OCI-LY3 (cell line): Measurements from ENCODE around the gene AIF1L.

Experiments used
- H2AFZ ChIP-seq: fragments of 200-600, 300-600 bp; shearing (Covaris generic); 2 replicates; pipeline ENCODE4 v1.6.0; 2014; ENCODE audit warnings: antibody characterized with exemption, low read depth, low read length
- H3K27ac ChIP-seq: fragments of 200-600, 300-600 bp; sonication (generic); 2 replicates; pipeline ENCODE4 v1.5.1; 2014; ENCODE audit warnings: mild to moderate bottlenecking, low read length, moderate library complexity, mixed read lengths
- H3K27me3 ChIP-seq: fragments of 200-600, 300-600 bp; sonication (generic); 2 replicates; pipeline ENCODE4 v1.6.1; 2014; ENCODE audit warnings: low read depth, low read length, mixed read lengths
- H3K36me3 ChIP-seq: fragments of 200-600, 300-600 bp; sonication (generic); replicated peaks from 2 replicates; pipeline ENCODE3; 2014; ENCODE audit warnings: low read depth, low read length, mixed read lengths
- H3K4me1 ChIP-seq: fragments of 300-600, 200-600 bp; sonication (generic); 2 replicates; pipeline ENCODE4 v1.6.1; 2014; ENCODE audit warnings: low read length, mixed read lengths
- H3K4me2 ChIP-seq: fragments of 200-600, 300-600 bp; sonication (generic); 2 replicates; pipeline ENCODE4 v1.6.1; 2014; ENCODE audit warnings: low read length, mixed read lengths
- H3K4me3 ChIP-seq: fragments of 300-600, 200-600 bp; sonication (generic); 2 replicates; pipeline ENCODE4 v1.5.1; 2014; ENCODE audit warnings: antibody characterized with exemption, mild to moderate bottlenecking, low read length, moderate library complexity
- H3K79me2 ChIP-seq: fragments of 300-600, 200-600 bp; shearing (Covaris generic); 2 replicates; pipeline ENCODE4 v1.6.1; 2014; ENCODE audit warnings: mild to moderate bottlenecking, low read length, mixed read lengths
- H3K9ac ChIP-seq: fragments of 300-600, 200-600 bp; shearing (Covaris generic); 2 replicates; pipeline ENCODE4 v1.6.0; 2014; ENCODE audit warnings: mild to moderate bottlenecking, low read length, moderate library complexity
- H3K9me3 ChIP-seq: fragments of 200-600, 300-600 bp; shearing (Covaris generic); 2 replicates; pipeline ENCODE4 v1.6.1; 2014; ENCODE audit warnings: low read length, mixed read lengths; ENCODE audit not compliant: insufficient read depth
- H4K20me1 ChIP-seq: fragments of 200-600, 300-600 bp; sonication (generic); 2 replicates; pipeline ENCODE4 v1.6.1; 2016; ENCODE audit warnings: low read length, mixed read lengths; ENCODE audit not compliant: insufficient read depth
- EZH2phosphoT487 ChIP-seq: fragments of 200-600 bp; shearing (Covaris generic); IDR thresholded peaks from 2 replicates; pipeline ENCODE4 v1.6.1; 2018; ENCODE audit warnings: antibody characterized with exemption, mixed run types, low read depth
- TF ChIP-seq, protein P1 (sequence below): fragments of 200-600, 300-600 bp; sonication (generic); IDR thresholded peaks from 2 replicates; pipeline ENCODE4 v1.5.1; 2014; ENCODE audit warnings: antibody characterized with exemption, low read length, low read depth

Gene AIF1L

DNA sequence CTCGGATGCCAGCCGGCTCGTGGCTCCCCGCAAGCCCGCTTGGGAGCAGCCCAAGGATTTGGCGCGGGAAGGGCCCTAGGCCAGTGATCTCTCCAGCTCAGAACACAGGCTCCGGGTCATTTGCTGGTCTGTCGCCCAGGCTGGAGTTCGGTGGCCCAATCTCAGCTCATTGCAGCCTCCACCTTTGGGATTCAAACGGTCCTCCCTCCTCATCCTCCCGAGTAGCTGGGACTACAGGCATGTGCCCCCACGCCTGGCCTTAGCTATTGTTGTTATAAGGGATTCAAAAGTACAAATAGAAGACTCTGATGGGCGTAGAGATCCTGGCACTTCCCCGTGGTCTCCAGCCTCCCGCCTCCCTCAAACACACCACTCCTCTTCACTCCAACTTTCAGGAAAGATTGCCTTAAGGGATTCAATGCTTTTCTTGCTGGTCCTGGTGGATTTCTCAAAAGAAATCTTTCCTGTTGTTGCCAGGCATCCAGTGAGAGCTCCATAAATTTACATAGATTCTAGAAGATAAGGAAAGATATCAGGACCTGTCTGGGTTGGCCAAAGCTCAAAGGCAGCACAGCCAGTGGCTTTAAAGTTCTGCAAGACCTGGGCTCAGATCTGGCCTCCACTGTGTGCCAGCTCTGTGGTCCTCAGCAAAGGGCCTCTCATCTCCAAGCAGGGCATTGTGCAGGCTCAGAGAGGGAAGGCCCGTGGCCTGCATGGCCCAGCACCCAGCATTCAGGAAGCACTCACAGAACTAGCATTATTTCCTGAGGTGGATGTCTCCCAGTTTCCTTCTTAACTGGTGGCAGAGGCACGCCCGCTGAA lies 1.0 kb downstream of the AIF1L start:
- no peak overlapping the region for H3K4me3 ChIP-seq
- TF ChIP-seq, protein P1, sequence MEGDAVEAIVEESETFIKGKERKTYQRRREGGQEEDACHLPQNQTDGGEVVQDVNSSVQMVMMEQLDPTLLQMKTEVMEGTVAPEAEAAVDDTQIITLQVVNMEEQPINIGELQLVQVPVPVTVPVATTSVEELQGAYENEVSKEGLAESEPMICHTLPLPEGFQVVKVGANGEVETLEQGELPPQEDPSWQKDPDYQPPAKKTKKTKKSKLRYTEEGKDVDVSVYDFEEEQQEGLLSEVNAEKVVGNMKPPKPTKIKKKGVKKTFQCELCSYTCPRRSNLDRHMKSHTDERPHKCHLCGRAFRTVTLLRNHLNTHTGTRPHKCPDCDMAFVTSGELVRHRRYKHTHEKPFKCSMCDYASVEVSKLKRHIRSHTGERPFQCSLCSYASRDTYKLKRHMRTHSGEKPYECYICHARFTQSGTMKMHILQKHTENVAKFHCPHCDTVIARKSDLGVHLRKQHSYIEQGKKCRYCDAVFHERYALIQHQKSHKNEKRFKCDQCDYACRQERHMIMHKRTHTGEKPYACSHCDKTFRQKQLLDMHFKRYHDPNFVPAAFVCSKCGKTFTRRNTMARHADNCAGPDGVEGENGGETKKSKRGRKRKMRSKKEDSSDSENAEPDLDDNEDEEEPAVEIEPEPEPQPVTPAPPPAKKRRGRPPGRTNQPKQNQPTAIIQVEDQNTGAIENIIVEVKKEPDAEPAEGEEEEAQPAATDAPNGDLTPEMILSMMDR, result no peak
- TF ChIP-seq EZH2phosphoT487, result no peak
- H3K27me3 ChIP-seq, result peaks cover 12% of the 10 kb centered on the region; the same call in 1 of the 2 replicates
- no peaks in the 10 kb centered on the region for H3K9me3 ChIP-seq
- 0 out of 2 replicates have a peak, but pooled peaks cover 3% of the 10 kb centered on the region for H3K4me1 ChIP-seq
- no peak overlapping the region for H3K27ac ChIP-seq
- no peak overlapping the region for H3K9ac ChIP-seq
- H3K79me2 ChIP-seq, result no peaks in the 10 kb centered on the region
- no peaks in the 10 kb centered on the region for H3K36me3 ChIP-seq
- H4K20me1 ChIP-seq, result no peaks in the 10 kb centered on the region
- peak overlapping the region; percentile 59; the same call in 1 of the 2 replicates for H3K4me2 ChIP-seq
- H2AFZ ChIP-seq, result no peak overlapping the region

DNA sequence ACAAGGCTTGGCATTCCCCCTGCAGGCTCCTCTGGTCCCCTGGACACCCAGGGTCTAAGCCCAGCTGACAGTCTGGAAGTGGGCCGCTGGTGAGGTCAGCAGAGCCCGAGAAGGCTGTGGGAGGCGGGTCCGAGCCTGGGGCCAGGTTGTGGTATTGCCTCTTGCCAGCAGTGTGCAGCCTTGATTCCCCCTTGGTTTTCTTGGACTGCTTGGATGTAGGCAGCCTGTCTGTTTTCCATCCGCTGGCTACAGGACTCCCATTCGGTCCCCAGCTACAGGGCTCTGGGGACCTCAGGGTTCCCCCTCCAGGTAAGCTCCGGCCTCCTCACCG lies 1.6 kb downstream of the AIF1L start:
- TF ChIP-seq, protein P1, result no peak
- TF ChIP-seq EZH2phosphoT487, result no peak
- no peak overlapping the region for H3K9ac ChIP-seq
- H3K79me2 ChIP-seq, result no peaks in the 10 kb centered on the region
- no peak overlapping the region for H3K27ac ChIP-seq
- H3K36me3 ChIP-seq, result no peaks in the 10 kb centered on the region
- H3K9me3 ChIP-seq, result no peaks in the 10 kb centered on the region
- no peak overlapping the region for H3K4me2 ChIP-seq
- H3K4me1 ChIP-seq, result 0 out of 2 replicates have a peak, but pooled peaks cover 3% of the 10 kb centered on the region
- H3K4me3 ChIP-seq, result no peak overlapping the region
- H4K20me1 ChIP-seq, result no peaks in the 10 kb centered on the region
- H2AFZ ChIP-seq, result no peak overlapping the region
- H3K27me3 ChIP-seq, result peaks cover 12% of the 10 kb centered on the region; the same call in 1 of the 2 replicates

DNA sequence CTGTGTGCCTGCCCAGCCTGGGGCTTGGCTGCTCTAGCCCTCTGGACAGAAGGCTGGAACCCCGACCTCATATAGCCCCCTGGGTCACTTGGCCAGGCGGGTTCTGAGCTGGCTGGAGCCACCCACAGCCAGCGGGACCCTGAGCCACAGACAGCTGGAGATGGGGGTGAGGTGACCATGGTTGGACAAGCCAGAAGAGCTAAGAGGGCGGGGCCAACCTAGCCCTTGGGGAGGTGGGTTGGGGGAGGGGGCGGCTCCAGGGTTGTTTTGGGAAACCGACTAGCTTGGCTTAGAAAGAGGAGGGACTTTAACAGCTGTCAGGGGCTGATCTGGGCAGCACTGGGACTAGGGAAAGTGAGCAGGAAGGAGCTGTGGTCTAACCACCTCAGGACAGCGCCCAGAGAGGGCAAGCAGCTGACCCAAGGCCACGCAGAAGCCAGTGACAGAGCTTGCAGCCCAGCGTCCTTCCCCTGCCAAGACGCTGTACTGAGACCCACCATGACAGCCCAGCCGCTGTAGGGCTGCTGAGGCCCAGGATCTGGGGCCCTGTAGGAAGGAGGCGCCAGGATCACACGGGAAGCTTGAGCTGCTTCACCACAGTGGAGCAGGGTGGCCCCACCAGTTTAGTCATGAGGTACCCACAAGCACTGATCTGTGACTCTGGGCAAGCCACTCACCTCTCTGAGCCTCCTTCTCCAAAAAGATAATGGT lies 2.2 kb downstream of the AIF1L start:
- Histone ChIP-seq H3K4me1 (0 out of 2 replicates have a peak, but pooled peaks cover 3% of the 10 kb centered on the region), H3K27ac (no peak overlapping the region)

More for the DNA sequence above, 2.2 kb downstream of the AIF1L start:
- TF ChIP-seq EZH2phosphoT487, result no peak
- TF ChIP-seq, protein P1, result no peak
- H2AFZ ChIP-seq, result no peak overlapping the region
- H3K9ac ChIP-seq, result no peak overlapping the region
- H3K79me2 ChIP-seq, result no peaks in the 10 kb centered on the region
- no peaks in the 10 kb centered on the region for H3K36me3 ChIP-seq
- no peaks in the 10 kb centered on the region for H3K9me3 ChIP-seq
- no peaks in the 10 kb centered on the region for H4K20me1 ChIP-seq
- H3K4me2 ChIP-seq, result no peak overlapping the region
- H3K27me3 ChIP-seq, result peaks cover 12% of the 10 kb centered on the region; the same call in 1 of the 2 replicates
- no peak overlapping the region for H3K4me3 ChIP-seq
